Choroid plexus epithelial cell (primary cell): ENCODE data around the gene SPESP1.

Experiments
- DNase-seq: peaks from one replicate; pipeline ENCODE4 v3.0.0-alpha.2; 2010; ENCODE audit warnings: low read depth
- H3K4me3 ChIP-seq: 2 replicates; pipeline ENCODE4 v1.5.1; 2011; ENCODE audit warnings: low read depth, mild to moderate bottlenecking, control low read depth, low read length, moderate library complexity
- TF ChIP-seq, protein P1 (sequence below): conservative IDR thresholded peaks from 2 replicates; pipeline ENCODE4 v1.5.1; 2011; ENCODE audit warnings: low read depth, mild to moderate bottlenecking, control low read depth, inconsistent platforms, low read length, moderate library complexity

Gene SPESP1

DNA sequence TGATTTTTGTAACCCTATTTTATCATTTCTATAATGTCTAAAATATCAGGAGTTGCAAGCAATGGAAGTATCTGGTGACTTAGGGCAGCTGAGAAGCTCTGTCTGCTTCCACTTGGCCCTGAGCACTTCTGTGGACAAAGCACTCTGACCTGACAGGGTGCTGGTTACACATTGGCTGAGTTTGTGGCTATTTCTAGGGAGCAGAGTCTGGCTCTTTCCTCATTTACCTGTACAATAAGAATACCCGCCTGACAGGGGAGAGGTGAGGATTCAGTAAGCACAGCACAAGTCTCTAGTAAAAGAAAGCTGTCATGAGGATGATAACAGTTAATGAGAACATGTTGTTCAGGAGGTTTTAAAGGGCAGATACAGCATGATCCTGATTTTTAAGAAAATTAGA lies 33.3 kb upstream of the SPESP1 start:
- no peak for DNase-seq
- TF ChIP-seq, protein P1, sequence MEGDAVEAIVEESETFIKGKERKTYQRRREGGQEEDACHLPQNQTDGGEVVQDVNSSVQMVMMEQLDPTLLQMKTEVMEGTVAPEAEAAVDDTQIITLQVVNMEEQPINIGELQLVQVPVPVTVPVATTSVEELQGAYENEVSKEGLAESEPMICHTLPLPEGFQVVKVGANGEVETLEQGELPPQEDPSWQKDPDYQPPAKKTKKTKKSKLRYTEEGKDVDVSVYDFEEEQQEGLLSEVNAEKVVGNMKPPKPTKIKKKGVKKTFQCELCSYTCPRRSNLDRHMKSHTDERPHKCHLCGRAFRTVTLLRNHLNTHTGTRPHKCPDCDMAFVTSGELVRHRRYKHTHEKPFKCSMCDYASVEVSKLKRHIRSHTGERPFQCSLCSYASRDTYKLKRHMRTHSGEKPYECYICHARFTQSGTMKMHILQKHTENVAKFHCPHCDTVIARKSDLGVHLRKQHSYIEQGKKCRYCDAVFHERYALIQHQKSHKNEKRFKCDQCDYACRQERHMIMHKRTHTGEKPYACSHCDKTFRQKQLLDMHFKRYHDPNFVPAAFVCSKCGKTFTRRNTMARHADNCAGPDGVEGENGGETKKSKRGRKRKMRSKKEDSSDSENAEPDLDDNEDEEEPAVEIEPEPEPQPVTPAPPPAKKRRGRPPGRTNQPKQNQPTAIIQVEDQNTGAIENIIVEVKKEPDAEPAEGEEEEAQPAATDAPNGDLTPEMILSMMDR, result no peak
- H3K4me3 ChIP-seq, result no peak overlapping the region

DNA sequence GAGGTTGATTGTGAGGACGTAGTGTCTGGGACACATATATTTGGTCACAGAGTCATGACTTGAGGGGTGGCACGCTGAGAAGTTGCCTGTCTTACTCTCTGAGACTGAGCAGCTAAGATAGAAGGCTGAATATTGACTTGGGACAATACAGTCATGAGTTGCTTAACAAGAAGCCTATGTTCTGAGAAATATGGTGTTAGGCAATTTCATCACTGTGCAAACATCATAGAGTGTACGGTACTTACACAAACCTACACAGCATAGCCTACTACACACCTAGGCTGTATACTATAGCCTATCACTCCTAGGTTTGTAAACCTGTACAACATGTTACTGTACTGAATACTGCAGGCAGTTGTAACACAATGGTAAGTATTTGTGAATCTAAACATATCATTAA lies 30.3 kb upstream of the SPESP1 start:
- DNase-seq, result no peak
- TF ChIP-seq, protein P1, result no peak

DNA sequence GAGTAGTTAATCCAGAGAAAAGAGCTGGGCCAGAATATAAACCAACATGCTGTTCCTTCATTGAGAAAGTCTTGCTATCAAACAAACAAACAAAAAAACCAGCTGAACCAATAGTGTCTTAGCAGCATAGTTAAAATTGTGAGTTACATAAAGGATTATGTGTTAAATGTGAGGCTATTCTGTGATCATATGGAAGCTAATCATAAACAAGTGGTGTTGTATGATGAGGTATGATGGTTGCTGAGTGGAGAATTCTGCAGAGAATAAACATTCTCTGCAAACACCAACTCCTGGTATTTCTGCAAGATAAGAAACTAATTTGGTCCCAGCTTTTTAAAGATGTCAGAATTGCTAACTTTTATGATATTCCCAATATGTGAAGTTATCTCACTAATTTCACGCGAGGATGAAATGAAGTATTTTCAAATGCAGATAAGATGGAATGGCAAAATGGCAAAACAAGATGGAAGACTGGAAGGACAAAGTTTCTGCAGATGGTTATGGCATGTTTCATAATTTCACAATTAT lies 22.9 kb upstream of the SPESP1 start:
- TF ChIP-seq, protein P1, result no peak
- no peak overlapping the region for H3K4me3 ChIP-seq
- DNase-seq, result no peak

More for the DNA sequence above, 30.3 kb upstream of the SPESP1 start:
- H3K4me3 ChIP-seq, result no peak overlapping the region

DNA sequence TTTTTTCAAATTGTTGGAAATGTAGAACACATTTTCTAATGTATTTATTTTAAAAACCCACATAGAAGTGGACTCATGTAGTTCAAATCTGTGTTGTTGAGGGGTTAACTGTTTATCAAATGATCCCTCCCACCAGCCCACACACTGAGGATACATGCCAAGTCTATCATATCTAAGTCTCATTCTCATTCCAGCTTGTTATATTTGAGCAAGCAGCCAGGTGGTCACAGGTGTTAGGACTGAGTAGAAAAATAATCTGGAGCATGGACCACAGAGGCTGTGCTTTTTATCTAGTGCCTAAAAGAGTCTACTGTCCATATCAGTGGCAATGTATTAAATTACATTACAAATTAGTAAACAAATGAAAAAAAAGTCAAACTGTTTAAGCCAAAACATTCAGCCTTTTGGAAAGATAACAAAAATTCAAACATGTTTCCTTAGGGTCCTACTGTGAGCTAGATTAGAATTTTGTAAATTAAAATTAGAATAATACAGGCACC lies 20.7 kb upstream of the SPESP1 start:
- no peak overlapping the region for H3K4me3 ChIP-seq
- DNase-seq, result no peak
- TF ChIP-seq, protein P1, result no peak

DNA sequence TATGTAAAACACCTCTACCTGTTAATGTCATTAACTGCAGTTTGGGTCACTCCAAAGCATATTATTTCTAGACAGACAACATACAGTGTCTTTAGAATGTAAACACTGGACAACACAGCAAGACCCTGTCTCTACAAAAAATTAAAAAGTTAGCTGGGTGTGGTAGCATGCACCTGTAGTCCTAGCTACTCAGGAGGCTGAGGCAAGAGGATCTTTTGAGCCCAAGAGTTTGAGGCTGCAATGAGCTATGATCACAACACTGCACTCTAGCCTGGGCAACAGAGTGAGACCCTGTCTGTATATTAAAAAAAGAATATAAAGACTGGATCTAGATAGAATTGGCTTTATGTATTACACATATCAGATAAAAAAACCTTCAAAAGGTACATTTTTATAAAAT lies 20.0 kb upstream of the SPESP1 start:
- H3K4me3 ChIP-seq, result no peak overlapping the region
- no peak for DNase-seq
- TF ChIP-seq, protein P1, result no peak

DNA sequence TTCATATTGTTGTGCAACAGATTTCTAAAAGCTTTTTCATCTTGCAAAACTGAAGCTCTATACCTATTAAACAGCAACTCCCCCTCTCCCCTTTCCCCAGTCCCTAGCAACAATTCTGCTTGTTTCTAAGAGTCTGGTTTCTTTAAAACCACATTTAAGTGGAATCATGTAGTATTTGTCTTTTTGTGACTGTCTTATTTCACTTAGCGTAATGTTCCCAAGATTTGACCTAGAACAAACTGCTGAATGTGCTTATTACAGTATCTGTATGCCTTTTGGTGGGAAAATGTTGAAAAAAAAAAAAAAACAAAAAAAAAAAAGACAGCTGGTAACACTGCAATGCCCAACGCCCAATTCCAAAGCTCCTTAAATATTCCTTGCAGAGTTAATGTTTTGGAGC lies 19.5 kb upstream of the SPESP1 start:
- TF ChIP-seq, protein P1, result no peak
- DNase-seq, result no peak

DNA sequence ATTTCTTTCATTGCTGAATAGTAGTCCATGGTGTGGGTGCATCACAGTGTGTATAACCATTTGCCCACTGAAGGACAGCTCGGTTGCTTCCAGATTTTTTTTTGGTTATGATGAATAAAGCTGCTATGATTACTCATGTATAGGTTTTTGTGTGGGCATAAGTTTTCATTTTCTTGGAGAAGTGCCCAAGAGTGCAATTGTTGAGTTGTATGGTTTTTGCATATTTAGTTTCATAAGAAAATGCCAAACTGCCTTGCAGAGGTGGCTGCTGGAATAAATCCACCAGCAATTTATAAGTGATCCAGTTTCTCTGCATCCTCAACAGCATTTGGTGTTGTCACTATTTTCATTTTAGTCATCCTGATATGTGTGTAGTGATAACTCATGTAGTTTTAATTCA lies 8.4 kb upstream of the SPESP1 start:
- no peak overlapping the region for H3K4me3 ChIP-seq
- TF ChIP-seq, protein P1, result no peak
- DNase-seq, result no peak

More for the DNA sequence above, 19.5 kb upstream of the SPESP1 start:
- H3K4me3 ChIP-seq, result no peak overlapping the region
